OCI-LY1 (cell line): Measurements from ENCODE around the gene CCDC192.

Experiments
- CTCF ChIP-seq: fragments of 200-600 bp; sonication (generic), shearing (Covaris generic); IDR thresholded peaks from 2 replicates; pipeline ENCODE4 v1.5.1; 2017; ENCODE audit warnings: mild to moderate bottlenecking, antibody characterized with exemption, low read length, moderate library complexity, mixed read lengths
- EZH2 ChIP-seq: fragments of 200-600 bp; sonication (generic), shearing (Covaris generic); IDR thresholded peaks from 2 replicates; pipeline ENCODE4 v1.8.0; 2017; ENCODE audit warnings: borderline replicate concordance, mixed run types, mild to moderate bottlenecking, antibody characterized with exemption, low read length, moderate library complexity, mixed read lengths

DNA sequence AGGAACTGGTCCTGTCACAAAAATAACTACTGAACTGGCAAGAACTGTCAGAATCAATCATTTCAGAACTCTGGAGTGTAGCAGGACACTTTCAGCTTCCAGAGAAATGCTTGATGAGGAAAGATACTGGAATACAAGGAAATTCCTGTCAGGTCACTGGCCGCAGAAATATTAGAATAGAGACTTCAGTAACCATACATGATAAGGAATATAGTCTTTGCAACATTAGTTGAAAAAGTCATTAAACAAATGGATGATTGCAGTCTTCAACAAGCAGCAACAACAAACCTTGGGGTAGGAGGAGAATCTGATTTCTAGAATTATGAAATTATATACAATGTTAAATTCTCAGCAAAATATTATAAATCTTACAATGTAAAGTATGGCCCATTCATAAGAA, 88.2 kb downstream of the CCDC192 start:
- TF ChIP-seq CTCF (no peak), EZH2 (no peak)
